Measurements from ENCODE around the gene MCM10. TPM values are rescaled to one million over a fixed set of nuclear protein-coding genes. Genes with fewer than 3 reads are reported as not detected.
"Not testable (repeated sequence)": the region's sequence is repeated elsewhere in the genome, so short reads cannot be mapped to it uniquely, and the experiment has no call there.

MCM10 gene
- total RNA-seq, 4 donors from 2014 or later: 1.3 to 7.6 (median 2.8) TPM

DNA sequence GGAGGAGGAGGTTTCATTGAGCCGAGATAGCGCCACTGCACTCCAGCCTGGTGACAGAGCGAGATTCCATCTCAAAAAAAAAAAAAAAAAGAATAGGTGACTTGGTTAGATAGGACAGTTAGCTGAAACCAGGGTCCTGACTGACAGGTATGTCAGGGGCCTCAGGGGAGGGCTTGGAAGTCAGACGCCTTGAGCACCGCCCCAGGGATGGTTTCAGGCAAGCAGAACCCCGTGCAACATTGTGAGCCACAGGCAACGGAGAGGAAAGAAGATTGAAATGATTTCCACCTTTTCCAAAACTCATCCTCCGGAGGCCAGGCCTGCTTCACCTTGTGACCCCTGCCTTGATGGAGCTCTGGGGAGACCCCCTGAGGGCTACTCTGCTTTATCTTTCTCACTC lies 64.2 kb downstream of the MCM10 start:
- no peak for DNase-seq (ENCODE audit: low spot score)
- ATAC-seq (ENCODE audit: low FRiP score): no peak
- TF ChIP-seq, protein P1, sequence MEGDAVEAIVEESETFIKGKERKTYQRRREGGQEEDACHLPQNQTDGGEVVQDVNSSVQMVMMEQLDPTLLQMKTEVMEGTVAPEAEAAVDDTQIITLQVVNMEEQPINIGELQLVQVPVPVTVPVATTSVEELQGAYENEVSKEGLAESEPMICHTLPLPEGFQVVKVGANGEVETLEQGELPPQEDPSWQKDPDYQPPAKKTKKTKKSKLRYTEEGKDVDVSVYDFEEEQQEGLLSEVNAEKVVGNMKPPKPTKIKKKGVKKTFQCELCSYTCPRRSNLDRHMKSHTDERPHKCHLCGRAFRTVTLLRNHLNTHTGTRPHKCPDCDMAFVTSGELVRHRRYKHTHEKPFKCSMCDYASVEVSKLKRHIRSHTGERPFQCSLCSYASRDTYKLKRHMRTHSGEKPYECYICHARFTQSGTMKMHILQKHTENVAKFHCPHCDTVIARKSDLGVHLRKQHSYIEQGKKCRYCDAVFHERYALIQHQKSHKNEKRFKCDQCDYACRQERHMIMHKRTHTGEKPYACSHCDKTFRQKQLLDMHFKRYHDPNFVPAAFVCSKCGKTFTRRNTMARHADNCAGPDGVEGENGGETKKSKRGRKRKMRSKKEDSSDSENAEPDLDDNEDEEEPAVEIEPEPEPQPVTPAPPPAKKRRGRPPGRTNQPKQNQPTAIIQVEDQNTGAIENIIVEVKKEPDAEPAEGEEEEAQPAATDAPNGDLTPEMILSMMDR (IDR thresholded peaks at IDR 0.05): no peak

DNA sequence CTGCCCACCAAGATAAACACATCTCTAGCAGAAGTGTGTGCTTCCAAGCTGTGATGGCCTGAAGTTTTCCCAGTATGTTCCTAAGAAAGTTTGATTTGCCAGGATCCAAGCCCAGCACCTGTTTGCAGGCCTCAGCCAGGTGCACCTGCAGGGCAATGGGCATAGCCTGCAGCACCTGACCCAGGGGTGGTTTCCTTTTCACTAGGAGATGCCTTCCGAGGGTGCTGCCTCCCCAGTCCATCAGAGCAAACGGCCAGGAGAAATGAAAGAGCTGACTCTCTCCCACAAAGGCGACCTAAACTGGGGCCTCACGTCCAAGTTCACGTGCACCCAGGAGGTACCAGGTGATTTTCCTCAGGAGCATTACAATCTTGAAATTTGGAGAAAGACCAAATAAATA lies 65.7 kb downstream of the MCM10 start:
- ATAC-seq (ENCODE audit: low FRiP score) (no peak), DNase-seq (ENCODE audit: low spot score) (no peak)
- TF ChIP-seq, protein P1 (IDR thresholded peaks at IDR 0.05): no peak

DNA sequence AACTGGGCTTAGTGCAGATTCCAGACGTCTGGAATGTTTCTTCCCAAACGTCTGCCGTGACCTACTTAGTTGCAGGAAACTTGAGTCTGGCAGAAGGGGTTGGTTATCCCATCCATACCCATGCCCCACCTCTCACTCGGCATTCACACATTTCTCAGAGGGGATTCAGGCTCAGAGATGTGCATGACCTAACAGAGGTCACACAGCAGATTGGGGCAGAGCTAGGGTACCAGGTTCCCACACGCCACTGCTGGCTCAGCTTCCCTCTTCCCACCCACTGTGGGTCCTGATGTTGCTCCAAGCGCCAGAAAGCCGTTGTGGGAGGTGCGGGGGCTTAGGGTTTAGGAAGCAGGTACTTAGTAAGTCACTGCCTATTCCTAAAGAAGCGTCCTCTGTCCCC lies 69.8 kb downstream of the MCM10 start:
- ATAC-seq (ENCODE audit: low FRiP score) (no peak), DNase-seq (ENCODE audit: low spot score) (no peak)
- TF ChIP-seq, protein P1 (IDR thresholded peaks at IDR 0.05): no peak

DNA sequence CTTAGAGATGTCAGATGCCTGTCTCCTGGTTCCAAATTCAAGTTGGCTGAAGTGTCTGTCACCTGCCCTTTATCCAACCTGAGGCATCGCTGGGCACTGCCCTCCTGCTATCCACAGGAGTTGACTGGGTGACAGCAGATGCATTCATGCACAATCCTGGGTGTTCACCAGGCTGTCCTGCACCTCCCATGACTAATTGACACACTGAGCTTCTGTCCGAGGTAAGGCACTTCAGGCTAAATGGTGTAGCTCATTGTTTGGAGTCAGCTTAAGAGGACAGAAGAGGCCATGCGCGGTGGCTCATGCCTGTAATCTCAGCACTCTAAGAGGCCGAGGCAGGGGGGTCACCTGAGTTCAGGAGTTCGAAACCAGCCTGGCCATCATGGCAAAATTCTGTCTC lies 70.5 kb downstream of the MCM10 start:
- DNase-seq (ENCODE audit: low spot score) (no peak), ATAC-seq (ENCODE audit: low FRiP score) (no peak)
- TF ChIP-seq, protein P1 (IDR thresholded peaks at IDR 0.05): no peak

DNA sequence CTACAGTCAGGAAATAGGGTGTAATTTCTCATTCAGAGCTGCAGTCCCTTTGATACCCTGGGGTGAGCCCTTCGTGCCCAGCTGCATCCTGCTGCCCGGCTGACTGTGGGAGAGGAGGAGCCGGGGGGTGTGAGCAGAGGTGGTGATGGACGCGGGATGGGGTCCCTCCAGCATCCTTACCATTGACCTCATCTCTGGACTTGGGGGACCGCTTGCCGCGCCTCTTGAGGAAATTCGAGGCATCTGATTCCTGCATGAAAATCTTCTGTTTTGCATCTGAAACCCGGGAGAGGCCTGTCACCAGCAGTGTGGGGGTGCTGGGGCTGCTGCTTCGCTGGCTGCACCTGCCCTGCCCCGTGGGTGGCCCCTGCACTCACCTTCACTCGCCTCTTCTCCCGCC lies 72.0 kb downstream of the MCM10 start:
- no peak for ATAC-seq (ENCODE audit: low FRiP score)

DNA sequence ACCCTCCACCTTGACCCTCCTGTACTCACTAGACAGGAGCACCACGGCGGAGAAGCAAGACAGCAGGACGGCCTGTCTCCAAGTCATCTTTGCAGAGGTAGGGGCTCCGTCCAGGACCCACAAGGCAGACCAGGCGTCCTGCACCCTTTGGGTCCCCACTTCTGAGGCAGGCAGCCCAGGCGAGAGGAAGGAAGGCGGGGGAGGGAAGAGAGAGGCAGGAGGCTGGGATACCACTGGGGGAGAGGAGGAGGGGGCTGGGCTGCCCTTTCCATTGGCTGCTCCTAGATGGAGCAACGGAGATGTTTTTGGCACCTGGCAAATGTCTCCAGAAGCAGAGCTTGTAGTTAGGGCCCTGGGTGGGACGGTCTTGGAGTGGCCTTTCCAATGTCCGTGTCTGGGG lies 72.8 kb downstream of the MCM10 start, which contains the start of gene UCMA:
Gene UCMA, minus strand, starts transcription at position 203 of the 400 bp plus-strand sequence. Its CDS starts 116 bp downstream, at position 87.
- no peak for ATAC-seq (ENCODE audit: low FRiP score)
- TF ChIP-seq, protein P1 (IDR thresholded peaks at IDR 0.05): no peak
- no peak for DNase-seq (ENCODE audit: low spot score)

More for the DNA sequence above, 72.0 kb downstream of the MCM10 start:
- DNase-seq (ENCODE audit: low spot score): no peak
- TF ChIP-seq, protein P1 (IDR thresholded peaks at IDR 0.05): no peak

DNA sequence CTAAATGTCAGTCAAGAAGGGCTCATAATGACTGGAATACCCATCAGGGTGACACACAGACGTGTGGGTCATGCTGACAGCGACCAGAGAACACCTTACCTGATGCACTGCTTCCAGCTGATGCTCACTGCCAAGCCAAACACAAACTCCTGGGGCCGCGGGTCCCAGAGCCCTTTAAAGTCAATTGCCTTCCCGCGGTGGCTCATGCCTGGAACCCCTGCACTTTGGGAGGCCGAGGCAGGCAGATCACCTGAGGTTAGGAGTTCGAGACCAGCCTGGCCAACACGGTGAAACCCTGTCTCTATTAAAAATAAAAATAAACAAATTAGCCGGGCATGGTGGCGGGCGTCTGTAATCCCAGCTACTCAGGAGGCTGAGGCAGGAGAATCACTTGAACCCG lies 73.4 kb downstream of the MCM10 start:
- not testable (repeated sequence) for ATAC-seq (ENCODE audit: low FRiP score); DNase-seq (ENCODE audit: low spot score)

DNA sequence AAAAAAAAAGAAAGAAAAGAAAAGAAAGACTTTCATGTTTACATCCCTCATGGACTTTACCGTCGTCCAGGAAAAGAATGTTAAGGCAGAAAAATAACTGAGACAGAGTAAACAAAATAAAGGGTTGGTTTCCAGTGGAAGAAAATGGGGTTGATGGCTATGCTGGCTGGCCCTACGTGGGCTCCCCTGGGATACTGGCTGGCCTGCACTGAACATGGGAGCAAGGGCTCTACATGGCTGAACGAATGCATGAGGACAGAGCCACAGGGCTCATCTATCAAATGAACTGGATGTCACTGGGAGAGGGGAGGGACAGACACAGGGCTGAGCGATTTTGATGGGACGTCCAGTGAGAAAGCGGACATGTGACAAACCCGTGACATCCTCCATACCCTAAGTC lies 75.3 kb downstream of the MCM10 start:
- ATAC-seq (ENCODE audit: low FRiP score): no peak
- no peak for DNase-seq (ENCODE audit: low spot score)
- TF ChIP-seq, protein P1 (IDR thresholded peaks at IDR 0.05): no peak
